OCI-LY1 (cell line): ENCODE results near the gene BABAM1.

Experiments
- CTCF ChIP-seq: fragments of 200-600 bp; sonication (generic), shearing (Covaris generic); IDR thresholded peaks from 2 replicates; pipeline ENCODE4 v1.5.1; 2017; ENCODE audit warnings: mild to moderate bottlenecking, antibody characterized with exemption, low read length, moderate library complexity, mixed read lengths
- EZH2 ChIP-seq: fragments of 200-600 bp; sonication (generic), shearing (Covaris generic); IDR thresholded peaks from 2 replicates; pipeline ENCODE4 v1.8.0; 2017; ENCODE audit warnings: borderline replicate concordance, mixed run types, mild to moderate bottlenecking, antibody characterized with exemption, low read length, moderate library complexity, mixed read lengths

- no peak for TF ChIP-seq CTCF
- TF ChIP-seq EZH2, result no peak
These were observed 31.1 kb upstream of the BABAM1 start for GRCh38 chr19:17235971-17236777.
